Right atrium auricular region (tissue), 2 donors: Measurements from ENCODE around the gene PIK3R1. TPM values are rescaled to one million over a fixed set of nuclear protein-coding genes. Genes with fewer than 3 reads are reported as not detected.
A peak's percentile ranks its signal among the peaks of the same experiment; 100 is the strongest.

Experiments used
- DNase-seq: peaks from one replicate; pipeline ENCODE4 v3.0.0-alpha.2; 2019; ENCODE audit warnings: low spot score
- H3K27ac ChIP-seq, 2 donors: fragments of 200-600 bp; sonication (generic); 1 replicate in 1 of 2; 2 replicates in 1 of 2; pipeline ENCODE4 v1.5.1; 2016 to 2019
- H3K27me3 ChIP-seq, 2 donors: fragments of 200-600 bp; sonication (generic); one replicate each; pipeline versions ENCODE4 v1.5.1 to v1.6.0; 2017 to 2019
- H3K36me3 ChIP-seq: fragments of 200-600 bp; sonication (generic); one replicate; pipeline ENCODE4 v1.5.1; 2016
- H3K4me1 ChIP-seq, 2 donors: fragments of 200-600 bp; sonication (generic); one replicate each; pipeline versions ENCODE4 v1.5.1 to v1.6.0; 2017 to 2019
- H3K4me3 ChIP-seq, 2 donors: fragments of 200-600 bp; sonication (generic); 1 replicate in 1 of 2; 2 replicates in 1 of 2; pipeline ENCODE4 v1.5.1; 2017 to 2019; ENCODE audit warnings: mild to moderate bottlenecking in 1 of 2, moderate library complexity in 1 of 2
- H3K9me3 ChIP-seq, 2 donors: fragments of 200-600 bp; sonication (generic); one replicate each; pipeline ENCODE4 v1.5.1; 2019
- total RNA-seq, 2 donors: library from RNA; depleted of rRNA; stranded (reverse); fragments of >200 nt; gene quantifications; one replicate each; pipeline ENCODE4 v1.1.0, GENCODE V29; 2016
- TF ChIP-seq, protein P1 (sequence below), 2 donors: fragments of 200-600 bp; sonication (generic); IDR thresholded peaks; one replicate each; pipeline ENCODE4 v1.5.1; 2019; ENCODE audit warnings: antibody characterized with exemption in 2 of 2

Gene PIK3R1
- 10 to 100 TPM; 87.0 to 91.1 TPM for total RNA-seq

DNA sequence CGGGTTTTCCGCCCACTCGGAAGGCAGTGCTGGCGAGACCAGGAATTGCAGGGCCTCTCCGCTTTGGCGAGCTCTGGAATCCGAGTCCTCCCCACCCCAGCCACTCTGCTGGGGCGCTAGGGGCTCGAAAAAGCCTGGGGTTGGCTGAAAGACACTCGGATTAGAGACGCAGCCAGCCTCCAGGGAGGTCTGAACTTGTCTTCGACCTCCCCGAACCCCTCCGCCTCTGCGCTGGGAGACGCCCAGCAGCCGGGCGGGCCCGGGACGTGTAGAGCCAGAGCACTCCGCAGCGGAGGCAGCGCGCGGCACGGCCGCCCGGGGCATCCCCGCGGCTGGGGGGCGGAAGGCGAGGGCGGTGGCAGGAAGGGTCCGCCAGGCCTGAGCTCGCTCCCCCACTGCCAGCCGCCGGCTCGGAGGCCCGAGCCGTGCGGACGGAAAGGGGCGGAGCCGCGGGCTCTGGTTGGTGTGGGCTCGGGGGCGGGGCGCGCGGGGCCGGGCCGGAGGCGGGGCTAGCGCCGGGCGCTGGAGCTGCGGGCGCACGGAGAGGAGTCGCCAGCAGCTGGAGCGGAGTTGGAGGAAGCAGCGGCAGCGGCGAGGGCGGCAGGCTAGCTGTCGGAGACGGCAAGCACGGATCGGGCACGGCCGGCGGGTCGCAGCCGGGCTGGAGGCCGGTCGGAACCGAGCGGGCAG lies at the start of gene PIK3R1:
TSS of gene PIK3R1 (plus strand) at position 549 of the 690 bp plus-strand sequence. CDS start 10,920 bp downstream, outside the sequence.
- DNase-seq, result peak; percentile 93
- Histone ChIP-seq H3K27ac (peak within 1 kb of the TSS; percentile 95 to 98), H3K9me3 (no peaks in the 10 kb centered on the region), H3K4me3 (peak within 1 kb of the TSS; percentile 93 to 96), H3K36me3 (no peaks in the 10 kb centered on the region), H3K4me1 (peaks cover 0 to 28% of the 10 kb centered on the region in 2 donors), H3K27me3 (no peaks in the 10 kb centered on the region)
- TF ChIP-seq, protein P1, sequence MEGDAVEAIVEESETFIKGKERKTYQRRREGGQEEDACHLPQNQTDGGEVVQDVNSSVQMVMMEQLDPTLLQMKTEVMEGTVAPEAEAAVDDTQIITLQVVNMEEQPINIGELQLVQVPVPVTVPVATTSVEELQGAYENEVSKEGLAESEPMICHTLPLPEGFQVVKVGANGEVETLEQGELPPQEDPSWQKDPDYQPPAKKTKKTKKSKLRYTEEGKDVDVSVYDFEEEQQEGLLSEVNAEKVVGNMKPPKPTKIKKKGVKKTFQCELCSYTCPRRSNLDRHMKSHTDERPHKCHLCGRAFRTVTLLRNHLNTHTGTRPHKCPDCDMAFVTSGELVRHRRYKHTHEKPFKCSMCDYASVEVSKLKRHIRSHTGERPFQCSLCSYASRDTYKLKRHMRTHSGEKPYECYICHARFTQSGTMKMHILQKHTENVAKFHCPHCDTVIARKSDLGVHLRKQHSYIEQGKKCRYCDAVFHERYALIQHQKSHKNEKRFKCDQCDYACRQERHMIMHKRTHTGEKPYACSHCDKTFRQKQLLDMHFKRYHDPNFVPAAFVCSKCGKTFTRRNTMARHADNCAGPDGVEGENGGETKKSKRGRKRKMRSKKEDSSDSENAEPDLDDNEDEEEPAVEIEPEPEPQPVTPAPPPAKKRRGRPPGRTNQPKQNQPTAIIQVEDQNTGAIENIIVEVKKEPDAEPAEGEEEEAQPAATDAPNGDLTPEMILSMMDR (IDR thresholded peaks at IDR 0.05), result peak in 1 of 2 donors; percentile 53

DNA sequence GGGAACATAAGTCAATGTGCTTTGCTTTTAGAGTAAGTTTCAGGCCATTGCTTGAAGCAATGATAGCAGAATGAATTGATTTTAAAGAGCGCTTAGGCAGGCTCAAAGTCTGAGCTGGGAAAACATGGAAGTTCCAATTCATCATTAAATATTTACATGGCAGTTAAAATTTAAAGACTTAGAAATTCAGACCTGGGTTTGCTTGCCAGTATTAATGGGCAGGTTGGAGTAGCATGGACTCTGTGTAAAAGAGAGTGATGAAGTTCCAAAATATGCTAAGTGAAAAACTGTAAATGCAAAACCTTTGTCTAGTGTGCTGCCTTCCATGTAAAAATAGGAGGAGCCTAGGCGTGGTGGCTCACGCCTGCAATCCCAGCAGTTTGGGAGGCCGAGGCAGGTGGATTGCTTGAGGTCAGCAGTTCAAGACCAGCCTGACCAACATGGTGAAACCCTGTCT lies 48.3 kb upstream of the PIK3R1 start:
- TF ChIP-seq, protein P1 (IDR thresholded peaks at IDR 0.05), result no peak
- H3K4me3 ChIP-seq, result no peak overlapping the region

DNA sequence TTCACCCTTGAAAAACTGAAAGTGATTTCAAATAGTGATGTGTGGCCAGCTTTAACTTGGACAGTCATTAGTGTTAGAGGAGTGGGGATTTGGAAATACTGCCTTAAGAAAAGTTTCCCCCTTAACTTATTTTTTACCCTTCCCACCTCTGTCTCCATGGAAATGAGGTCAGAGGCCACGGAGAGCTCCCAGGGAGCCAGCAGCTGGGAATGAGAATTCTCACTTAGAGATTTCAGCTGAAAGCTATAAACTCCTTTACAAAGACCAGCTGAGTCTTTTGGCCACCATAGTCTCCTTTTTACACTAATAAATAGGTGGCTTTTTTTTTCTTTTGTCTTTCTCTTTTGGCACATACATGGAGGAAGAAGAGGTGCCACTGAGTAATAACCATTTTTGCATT lies 45.7 kb upstream of the PIK3R1 start:
- DNase-seq, result no peak
- Histone ChIP-seq H3K4me1 (peaks cover 0 to 16% of the 10 kb centered on the region in 2 donors), H3K4me3 (no peak overlapping the region), H3K9me3 (no peaks in the 10 kb centered on the region), H3K36me3 (no peaks in the 10 kb centered on the region), H3K27ac (peak overlapping the region in 1 of 2 donors; percentile 70), H3K27me3 (no peaks in the 10 kb centered on the region)
- TF ChIP-seq, protein P1 (IDR thresholded peaks at IDR 0.05), result no peak

More for the DNA sequence above, 48.3 kb upstream of the PIK3R1 start:
- Histone ChIP-seq H3K27ac (no peak overlapping the region), H3K9me3 (no peaks in the 10 kb centered on the region), H3K27me3 (no peaks in the 10 kb centered on the region), H3K4me1 (peaks cover 0 to 16% of the 10 kb centered on the region in 2 donors), H3K36me3 (no peaks in the 10 kb centered on the region)
- DNase-seq, result no peak

DNA sequence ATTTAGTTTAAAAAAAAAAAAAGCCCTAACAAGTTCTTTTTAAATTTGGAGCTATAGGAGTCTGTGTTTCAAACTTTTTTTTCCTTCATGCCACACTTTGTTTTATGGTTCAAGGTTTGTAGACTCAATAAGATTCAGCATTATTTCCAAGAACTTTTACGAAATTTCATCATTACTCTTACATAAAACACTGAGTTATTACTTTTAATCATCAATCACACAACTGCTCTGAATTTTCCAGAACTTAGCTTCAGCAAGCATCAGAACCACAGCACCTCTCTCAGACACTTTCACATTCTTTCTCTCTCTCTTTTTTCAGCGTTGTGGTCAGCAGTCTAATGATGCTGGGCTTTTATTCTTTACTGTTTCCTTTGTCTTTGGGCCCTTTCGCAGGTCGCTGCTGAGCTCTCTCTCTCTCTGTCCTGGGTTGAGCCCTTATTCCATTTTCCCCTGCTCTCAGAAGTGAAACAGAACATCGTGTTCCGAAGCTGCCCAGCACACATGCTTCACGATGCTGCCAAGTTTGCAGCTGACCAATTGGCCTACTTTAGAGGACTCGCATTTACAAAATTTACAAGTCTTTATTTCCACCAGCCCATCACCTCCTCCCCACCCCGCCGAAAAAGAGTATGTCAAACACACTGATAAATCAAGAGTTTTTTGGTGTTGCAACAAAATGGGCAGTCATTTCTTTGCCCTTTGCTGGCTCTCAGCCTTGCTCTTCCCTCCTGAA lies 44.6 kb upstream of the PIK3R1 start:
- peak overlapping the region; percentile 70 to 77 for H3K27ac ChIP-seq
- peaks cover 0 to 16% of the 10 kb centered on the region in 2 donors for H3K4me1 ChIP-seq
- peak; percentile 91 for DNase-seq
- no peaks in the 10 kb centered on the region for H3K27me3 ChIP-seq
- TF ChIP-seq, protein P1 (IDR thresholded peaks at IDR 0.05), result no peak
- H3K36me3 ChIP-seq, result no peaks in the 10 kb centered on the region
- no peak overlapping the region for H3K4me3 ChIP-seq
- no peaks in the 10 kb centered on the region for H3K9me3 ChIP-seq

DNA sequence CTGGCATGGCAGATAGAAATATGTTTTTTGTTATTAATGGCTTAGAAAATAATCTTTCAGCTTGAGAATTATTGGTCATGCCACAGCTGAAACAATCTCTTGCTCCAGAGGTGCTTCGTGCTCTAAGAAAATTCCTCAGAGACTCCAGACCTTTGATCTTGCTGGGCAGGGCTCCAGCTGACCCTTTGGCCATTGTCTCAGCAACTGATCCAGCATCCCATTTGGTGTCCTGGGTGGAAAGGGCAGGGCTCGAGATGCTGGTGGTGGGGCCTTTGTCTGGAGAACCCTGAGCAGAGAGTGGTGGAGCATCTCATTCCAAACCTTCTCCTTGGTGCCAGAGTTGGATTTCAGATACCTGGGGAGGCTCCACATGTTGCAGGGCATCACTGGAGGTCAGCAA lies 43.2 kb upstream of the PIK3R1 start:
- Histone ChIP-seq H3K27ac (peak overlapping the region; percentile 70 to 77), H3K4me1 (peaks cover 0 to 16% of the 10 kb centered on the region in 2 donors)
- no peak for DNase-seq

More for the DNA sequence above, 43.2 kb upstream of the PIK3R1 start:
- TF ChIP-seq, protein P1 (IDR thresholded peaks at IDR 0.05), result no peak
- no peaks in the 10 kb centered on the region for H3K27me3 ChIP-seq
- H3K4me3 ChIP-seq, result no peak overlapping the region
- H3K36me3 ChIP-seq, result no peaks in the 10 kb centered on the region
- H3K9me3 ChIP-seq, result no peaks in the 10 kb centered on the region
